Measurements from ENCODE around the gene STRN.
"Not testable (repeated sequence)": the region's sequence is repeated elsewhere in the genome, so short reads cannot be mapped to it uniquely, and the experiment has no call there.

DNA sequence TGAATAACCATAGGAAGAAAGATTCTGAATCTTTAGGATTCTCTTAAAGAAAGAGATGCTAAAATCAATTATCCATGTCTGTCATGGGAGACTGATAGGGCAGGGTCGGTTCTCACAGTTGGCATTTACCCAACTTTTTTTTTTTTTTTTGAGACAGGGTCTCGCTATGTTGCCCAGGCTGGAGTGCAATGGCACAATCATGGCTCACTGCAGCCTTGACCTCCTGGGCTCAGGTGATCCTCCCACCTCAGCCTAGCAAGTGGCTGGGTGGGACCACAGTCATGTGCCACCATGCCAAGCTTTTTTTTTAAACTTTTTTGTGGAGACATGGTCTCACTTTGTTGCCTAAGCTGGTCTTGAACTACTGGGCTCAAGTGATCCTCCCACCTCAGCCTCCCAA is 141.7 kb downstream of the STRN start:
- TF ChIP-seq, protein P1, sequence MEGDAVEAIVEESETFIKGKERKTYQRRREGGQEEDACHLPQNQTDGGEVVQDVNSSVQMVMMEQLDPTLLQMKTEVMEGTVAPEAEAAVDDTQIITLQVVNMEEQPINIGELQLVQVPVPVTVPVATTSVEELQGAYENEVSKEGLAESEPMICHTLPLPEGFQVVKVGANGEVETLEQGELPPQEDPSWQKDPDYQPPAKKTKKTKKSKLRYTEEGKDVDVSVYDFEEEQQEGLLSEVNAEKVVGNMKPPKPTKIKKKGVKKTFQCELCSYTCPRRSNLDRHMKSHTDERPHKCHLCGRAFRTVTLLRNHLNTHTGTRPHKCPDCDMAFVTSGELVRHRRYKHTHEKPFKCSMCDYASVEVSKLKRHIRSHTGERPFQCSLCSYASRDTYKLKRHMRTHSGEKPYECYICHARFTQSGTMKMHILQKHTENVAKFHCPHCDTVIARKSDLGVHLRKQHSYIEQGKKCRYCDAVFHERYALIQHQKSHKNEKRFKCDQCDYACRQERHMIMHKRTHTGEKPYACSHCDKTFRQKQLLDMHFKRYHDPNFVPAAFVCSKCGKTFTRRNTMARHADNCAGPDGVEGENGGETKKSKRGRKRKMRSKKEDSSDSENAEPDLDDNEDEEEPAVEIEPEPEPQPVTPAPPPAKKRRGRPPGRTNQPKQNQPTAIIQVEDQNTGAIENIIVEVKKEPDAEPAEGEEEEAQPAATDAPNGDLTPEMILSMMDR (IDR thresholded peaks at IDR 0.05): not testable (repeated sequence)
- TF ChIP-seq POLR2A (IDR thresholded peaks at IDR 0.05): not testable (repeated sequence)
